Mucosa of descending colon (tissue), 3 donors: ENCODE measurements around the gene LSS. TPM values are rescaled to one million over a fixed set of nuclear protein-coding genes. Genes with fewer than 3 reads are reported as not detected.

Source experiments
- ATAC-seq: fragments of 200-7000 bp; cut with Tn5 transposase; one replicate; pipeline ENCODE4 v1.9.1; 2020; ENCODE audit warnings: mild to moderate bottlenecking, moderate library complexity
- DNase-seq, 3 donors: peaks; one replicate each; pipeline ENCODE4 v3.0.0-alpha.2; 2020
- H3K36me3 ChIP-seq: fragments of 200-600 bp; one replicate; pipeline ENCODE4 v1.8.0; 2021; ENCODE audit warnings: low read depth, mild to moderate bottlenecking
- H3K4me1 ChIP-seq: fragments of 200-600 bp; one replicate; pipeline ENCODE4 v1.8.0; 2021; ENCODE audit warnings: low read depth, mild to moderate bottlenecking
- H3K4me3 ChIP-seq: fragments of 200-600 bp; one replicate; pipeline ENCODE4 v1.8.0; 2021; ENCODE audit warnings: mild to moderate bottlenecking
- H3K9me3 ChIP-seq: fragments of 200-600 bp; one replicate; pipeline ENCODE4 v1.8.0; 2021; ENCODE audit warnings: mild to moderate bottlenecking
- CTCF ChIP-seq: fragments of 200-600 bp; IDR thresholded peaks from one replicate; pipeline ENCODE4 v1.8.0; 2022; ENCODE audit warnings: antibody characterized with exemption, mild to moderate bottlenecking
- intact Hi-C, 2 donors: fragments of 100-400 bp; cut with DNase I in 1 of 2; cut with micrococcal nuclease in 1 of 2; formaldehyde crosslinking; loops; one replicate each; pipeline versions ENCODE4 v1.11.0 to v1.11.1; 2022; cut with DNase I, micrococcal nuclease
- total RNA-seq, 3 donors: library from RNA; stranded (reverse); fragmentation: NEBNext Ultra II Directional in 2 of 3; extraction: Animal tissue kit (Norgen Biotek cat#: 25700) in 2 of 3; gene quantifications; one replicate each; pipeline versions ENCODE4 v1.2.1 to v1.2.4, GENCODE V29; 2021 to 2023
- donor health status: DM: no; HTN: no; CAD: no; lungs with moderate emphysema.
- donor health status: DM: no; HTN: no; CAD: no.
- donor health status: DM: no; HTN: yes; CAD: no.

LSS gene
- total RNA-seq, 3 donors from 2014 or later, result 72.6 to 84.8 (median 81.1) TPM

- no peak for TF ChIP-seq CTCF
- Histone ChIP-seq H3K9me3 (no peaks in the 10 kb centered on the region), H3K36me3 (no peaks in the 10 kb centered on the region), H3K4me3 (no peak overlapping the region), H3K4me1 (no peaks in the 10 kb centered on the region)
- intact Hi-C loops, result no loop called here
- DNase-seq (no peak), ATAC-seq (no peak)
Measured at GRCh38 chr21:46216132-46216747, 12.3 kb downstream of the LSS start.

- H3K36me3 ChIP-seq, result no peaks in the 10 kb centered on the region
- TF ChIP-seq CTCF, result no peak
Measured at GRCh38 chr21:46215436-46216131, 13.0 kb downstream of the LSS start.

GRCh38 chr21:46214478-46215340, 13.9 kb downstream of the LSS start:
- TF ChIP-seq CTCF, result no peak
- no peaks in the 10 kb centered on the region for H3K36me3 ChIP-seq

More at GRCh38 chr21:46215436-46216131, 13.0 kb downstream of the LSS start:
- no peaks in the 10 kb centered on the region for H3K4me1 ChIP-seq
- no peaks in the 10 kb centered on the region for H3K9me3 ChIP-seq
- intact Hi-C loops, result no loop called here
- H3K4me3 ChIP-seq, result no peak overlapping the region
- ATAC-seq, result peak; percentile 5
- DNase-seq, result no peak

GRCh38 chr21:46213620-46214286, 14.8 kb downstream of the LSS start:
- intact Hi-C loops, result no loop called here
- ATAC-seq (no peak), DNase-seq (peak in 1 of 3 donors; percentile 9)
- Histone ChIP-seq H3K4me3 (no peak overlapping the region), H3K4me1 (no peaks in the 10 kb centered on the region), H3K9me3 (no peaks in the 10 kb centered on the region), H3K36me3 (no peaks in the 10 kb centered on the region)
- no peak for TF ChIP-seq CTCF

More at GRCh38 chr21:46214478-46215340, 13.9 kb downstream of the LSS start:
- H3K9me3 ChIP-seq, result no peaks in the 10 kb centered on the region
- H3K4me3 ChIP-seq, result no peak overlapping the region
- ATAC-seq (no peak), DNase-seq (peak in 1 of 3 donors; percentile 11)
- H3K4me1 ChIP-seq, result no peaks in the 10 kb centered on the region
- intact Hi-C loops, result no loop called here

GRCh38 chr21:46212721-46213484, 15.7 kb downstream of the LSS start:
- no peak for ATAC-seq

More at GRCh38 chr21:46212721-46213484, 15.7 kb downstream of the LSS start:
- intact Hi-C loops, result no loop called here
- H3K4me1 ChIP-seq, result no peaks in the 10 kb centered on the region
- no peaks in the 10 kb centered on the region for H3K36me3 ChIP-seq
- no peaks in the 10 kb centered on the region for H3K9me3 ChIP-seq
- no peak overlapping the region for H3K4me3 ChIP-seq
- DNase-seq, result peak in 1 of 3 donors; percentile 17
- TF ChIP-seq CTCF, result no peak
